B cell (primary cell): ENCODE data around the gene PFDN2.

Experiments
- CTCF ChIP-seq: fragments of 200-600 bp; IDR thresholded peaks from one replicate; pipeline ENCODE4 v1.8.0; 2022; ENCODE audit warnings: antibody characterized with exemption, mild to moderate bottlenecking
- EZH2 ChIP-seq: IDR thresholded peaks from 2 replicates; pipeline ENCODE4 v1.6.1; 2012; ENCODE audit warnings: borderline replicate concordance, low read depth, mild to moderate bottlenecking, moderate library complexity, low read length; ENCODE audit not compliant: insufficient read depth, poor library complexity, severe bottlenecking

- TF ChIP-seq CTCF (no peak), EZH2 (no peak)
Observed at GRCh38 chr1:161068306-161069234, 49.3 kb downstream of the PFDN2 start.
